PC-9 (cell line): ENCODE data around the gene SUFU. TPM values are rescaled to one million over a fixed set of nuclear protein-coding genes. Genes with fewer than 3 reads are reported as not detected.

Experiments used
- BruUV-seq: library from RNA; stranded (reverse); fragments of 400-500 nt; replicated peaks from 2 replicates; lab custom pipeline; 2021; lab: Mats Ljungman, UMichigan
- CTCF ChIA-PET: fragments of 300-600 bp; sonication (Branson Sonifier 250); formaldehyde crosslinking; loops from one replicate; lab custom pipeline; 2022; ENCODE audit warnings: antibody characterized with exemption; lab: Charles Lee
- POLR2A ChIA-PET: fragments of 300-600 bp; sonication (Branson Sonifier 250); formaldehyde crosslinking; loops from one replicate; lab custom pipeline; 2022; ENCODE audit warnings: antibody characterized with exemption; ENCODE audit not compliant: unreplicated experiment; lab: Charles Lee
- DNase-seq, 2 experiments: peaks; one replicate each; pipeline versions ENCODE4 v3.0.0 to v3.0.0-alpha.2; 2015 to 2022; ENCODE audit warnings: mixed read lengths in 1 of 2
- H2AFZ ChIP-seq: fragments of 200-600 bp; sonication (generic); 2 replicates; pipeline ENCODE4 v1.8.1; 2017; ENCODE audit warnings: antibody characterized with exemption
- H3F3A ChIP-seq: fragments of 200-600 bp; sonication (generic); 2 replicates; pipeline ENCODE4 v1.8.1; 2017; ENCODE audit warnings: antibody characterized with exemption, mild to moderate bottlenecking, low read depth; ENCODE audit not compliant: insufficient read depth
- H3K27ac ChIP-seq: fragments of 200-600 bp; sonication (generic); 2 replicates; pipeline ENCODE4 v1.6.1; 2016; ENCODE audit warnings: mixed run types
- H3K27me3 ChIP-seq: fragments of 200-600 bp; sonication (generic); 2 replicates; pipeline ENCODE4 v1.6.1; 2016; ENCODE audit warnings: low read depth, mixed run types; ENCODE audit not compliant: insufficient read depth
- H3K36me3 ChIP-seq: fragments of 200-600 bp; sonication (generic); 2 replicates; pipeline ENCODE4 v1.6.1; 2016; ENCODE audit warnings: low read depth, mixed run types
- H3K4me1 ChIP-seq: fragments of 200-600 bp; sonication (generic); replicated peaks from 2 replicates; pipeline ENCODE4 v1.6.1; 2016; ENCODE audit warnings: mixed run types; ENCODE audit not compliant: insufficient read depth
- H3K4me2 ChIP-seq: fragments of 200-600 bp; sonication (generic); 2 replicates; pipeline ENCODE4 v1.6.1; 2017; ENCODE audit warnings: mixed run types
- H3K4me3 ChIP-seq: fragments of 200-600 bp; sonication (generic); 2 replicates; pipeline ENCODE4 v1.6.1; 2016; ENCODE audit warnings: mixed run types
- H3K79me2 ChIP-seq: fragments of 200-600 bp; sonication (generic); 2 replicates; pipeline ENCODE4 v1.6.1; 2017; ENCODE audit warnings: low read depth, mixed run types
- H3K9me2 ChIP-seq: fragments of 200-600 bp; sonication (generic); 2 replicates; pipeline ENCODE4 v1.8.1; 2017; ENCODE audit warnings: mild to moderate bottlenecking; ENCODE audit not compliant: insufficient read depth
- H3K9me3 ChIP-seq: fragments of 200-600 bp; sonication (generic); 2 replicates; pipeline ENCODE4 v1.8.1; 2016; ENCODE audit warnings: low read depth; ENCODE audit not compliant: insufficient read depth
- H4K20me1 ChIP-seq: fragments of 200-600 bp; sonication (generic); 2 replicates; pipeline ENCODE4 v1.8.1; 2017; ENCODE audit not compliant: insufficient read depth
- CTCF ChIP-seq: fragments of 200-600 bp; sonication (generic); conservative IDR thresholded peaks from 2 replicates; pipeline ENCODE4 v1.6.1; 2017; ENCODE audit warnings: mixed run types, antibody characterized with exemption, mild to moderate bottlenecking, moderate library complexity
- EZH2 ChIP-seq: fragments of 200-600 bp; sonication (generic); IDR thresholded peaks from 2 replicates; pipeline ENCODE4 v1.8.0; 2017; ENCODE audit warnings: antibody characterized with exemption, low read depth
- intact Hi-C: fragments of 100-400 bp; cut with micrococcal nuclease; formaldehyde crosslinking; loops from one replicate; pipeline ENCODE4 v1.10.0; 2022; ENCODE audit not compliant: unreplicated experiment
- total RNA-seq: library from RNA; stranded (reverse); gene quantifications from 2 replicates; pipeline ENCODE4 v1.2.3, GENCODE V29; 2021

Gene SUFU
- total RNA-seq, 1 experiment from 2014 or later, result 20.2 TPM

- Histone ChIP-seq H3K4me1 (no peaks in the 10 kb centered on the region), H2AFZ (no peak overlapping the region), H3K79me2 (no peaks in the 10 kb centered on the region), H3K9me2 (no peaks in the 10 kb centered on the region), H4K20me1 (no peaks in the 10 kb centered on the region), H3F3A (0 out of 2 replicates have a peak, but pooled peaks cover 4% of the 10 kb centered on the region), H3K9me3 (no peaks in the 10 kb centered on the region), H3K27me3 (no peaks in the 10 kb centered on the region), H3K36me3 (no peaks in the 10 kb centered on the region), H3K4me3 (no peak overlapping the region), H3K27ac (no peak overlapping the region), H3K4me2 (no peak overlapping the region)
- ChIA-PET POLR2A (no interaction called here), CTCF (interaction anchor here (0.6 kb wide), 1 partner anchor 32 kb away, joined by 6 read pairs; no protein-coding TSS in a partner anchor)
- BruUV-seq, result no TSS peak
- no peak for DNase-seq
- intact Hi-C loops, result loop anchor here (10.0 kb wide), 1 partner anchor 420 kb away; no protein-coding TSS in a partner anchor
- TF ChIP-seq EZH2 (no peak), CTCF (no peak)
These were observed 81.3 kb downstream of the SUFU start for GRCh38 chr10:102585026-102585425.

GRCh38 chr10:102586858-102587257, 83.1 kb downstream of the SUFU start:
- H3K27ac ChIP-seq, result no peak overlapping the region
- H3K36me3 ChIP-seq, result no peaks in the 10 kb centered on the region
- intact Hi-C loops, result loop anchor here (10.0 kb wide), 1 partner anchor 422 kb away; no protein-coding TSS in a partner anchor
- no peaks in the 10 kb centered on the region for H3K79me2 ChIP-seq
- POLR2A ChIA-PET, result no interaction called here
- DNase-seq, result no peak
- H3K4me1 ChIP-seq, result no peaks in the 10 kb centered on the region
- no peak overlapping the region for H3K4me3 ChIP-seq
- no peaks in the 10 kb centered on the region for H3K27me3 ChIP-seq
- no peak for TF ChIP-seq CTCF
- no peak for TF ChIP-seq EZH2
- H4K20me1 ChIP-seq, result no peaks in the 10 kb centered on the region
- H3K9me3 ChIP-seq, result no peaks in the 10 kb centered on the region
- no TSS peak for BruUV-seq
- H2AFZ ChIP-seq, result no peak overlapping the region
- no peak overlapping the region for H3K4me2 ChIP-seq
- CTCF ChIA-PET, result no interaction called here
- no peaks in the 10 kb centered on the region for H3K9me2 ChIP-seq
- H3F3A ChIP-seq, result 0 out of 2 replicates have a peak, but pooled peaks cover 4% of the 10 kb centered on the region

GRCh38 chr10:102588875-102589274, 85.1 kb downstream of the SUFU start:
- Histone ChIP-seq H3K9me3 (no peaks in the 10 kb centered on the region), H4K20me1 (no peaks in the 10 kb centered on the region), H3K27ac (no peak overlapping the region), H3K4me1 (no peaks in the 10 kb centered on the region), H3K79me2 (no peaks in the 10 kb centered on the region), H3K36me3 (no peaks in the 10 kb centered on the region), H3K27me3 (no peaks in the 10 kb centered on the region), H3K4me3 (no peak overlapping the region), H3K4me2 (no peak overlapping the region), H3K9me2 (no peaks in the 10 kb centered on the region), H3F3A (no peaks in the 10 kb centered on the region), H2AFZ (no peak overlapping the region)
- intact Hi-C loops, result loop anchor here (10.0 kb wide), 1 partner anchor 424 kb away; no protein-coding TSS in a partner anchor
- ChIA-PET CTCF (no interaction called here), POLR2A (no interaction called here)
- DNase-seq, result no peak
- BruUV-seq, result no TSS peak
- TF ChIP-seq CTCF (no peak), EZH2 (no peak)
